NT2/D1 (cell line): ENCODE results near the gene GNAI3.

Experiments
- SUZ12 ChIP-seq: IDR thresholded peaks from 2 replicates; pipeline ENCODE4 v1.6.1; 2011; ENCODE audit not compliant: insufficient read length, insufficient read depth; ENCODE audit errors: extremely low read depth
- YY1 ChIP-seq: IDR thresholded peaks from 2 replicates; pipeline ENCODE4 v1.6.1; 2011; ENCODE audit not compliant: insufficient read length, insufficient read depth

GRCh38 chr1:109521002-109521951 is 27.1 kb upstream of the GNAI3 start:
- no peak for TF ChIP-seq YY1
- no peak for TF ChIP-seq SUZ12
